Heart left ventricle (tissue), 16 donors: ENCODE measurements around the gene KIRREL3. TPM values are rescaled to one million over a fixed set of nuclear protein-coding genes. Genes with fewer than 3 reads are reported as not detected.

ENCODE experiments used
- ATAC-seq, 4 donors: fragments of 200-7000 bp; cut with Tn5 transposase; one replicate each; pipeline ENCODE4 v1.9.1; 2020 to 2022; ENCODE audit warnings: moderate library complexity in 4 of 4, mild to moderate bottlenecking in 3 of 4, moderate number of reproducible peaks in 1 of 4
- DNase-seq, 5 donors: peaks; one replicate each; pipeline ENCODE4 v3.0.0-alpha.2; 2020
- H3K27ac ChIP-seq, 12 donors: fragments of 200-600 bp; sonication (generic) in 4 of 12; one replicate each; pipeline versions ENCODE4 v1.5.0 to v1.8.0; 2016 to 2022; ENCODE audit warnings: mild to moderate bottlenecking in 2 of 12
- H3K27me3 ChIP-seq, 9 donors: fragments of 200-600 bp; sonication (generic) in 2 of 9; one replicate each; pipeline versions ENCODE4 v1.5.1 to v1.8.0; 2016 to 2022; ENCODE audit warnings: mild to moderate bottlenecking in 3 of 9
- H3K36me3 ChIP-seq, 9 donors: fragments of 200-600 bp; sonication (generic) in 2 of 9; one replicate each; pipeline versions ENCODE4 v1.5.0 to v1.8.0; 2018 to 2022; ENCODE audit warnings: mild to moderate bottlenecking in 2 of 9
- H3K4me1 ChIP-seq, 12 donors: fragments of 200-600 bp; sonication (generic) in 4 of 12; one replicate each; pipeline versions ENCODE4 v1.5.0 to v1.8.0; 2016 to 2022; ENCODE audit warnings: mild to moderate bottlenecking in 3 of 12
- H3K4me3 ChIP-seq, 12 donors: fragments of 200-600 bp; sonication (generic) in 4 of 12; one replicate each; pipeline versions ENCODE4 v1.5.0 to v1.8.0; 2017 to 2022; ENCODE audit warnings: mild to moderate bottlenecking in 9 of 12, moderate library complexity in 4 of 12
- H3K9me3 ChIP-seq, 12 donors: fragments of 200-600 bp; sonication (generic) in 4 of 12; one replicate each; pipeline versions ENCODE4 v1.5.0 to v1.8.0; 2016 to 2022; ENCODE audit warnings: mild to moderate bottlenecking in 1 of 12
- CTCF ChIP-seq, 12 donors: fragments of 200-600 bp; sonication (generic) in 4 of 12; IDR thresholded peaks; one replicate each; pipeline versions ENCODE4 v1.5.0 to v1.8.0; 2018 to 2022; ENCODE audit warnings: antibody characterized with exemption in 12 of 12, mild to moderate bottlenecking in 5 of 12
- POLR2A ChIP-seq, 2 donors: fragments of 450-650 bp; IDR thresholded peaks; one replicate each; pipeline ENCODE4 v1.6.1; 2017; ENCODE audit warnings: antibody characterized with exemption in 2 of 2, mild to moderate bottlenecking in 2 of 2, moderate library complexity in 2 of 2
- WGBS, 4 donors: extraction: QIAGEN DNeasy Blood & Tissue Kit in 2 of 4; methylation state at CpG; one replicate each; pipeline versions ENCODE4 v1.1.5 to v1.1.7; 2013 to 2018; 5-methylcytosine and 5-hydroxymethylcytosine counted together
- intact Hi-C, 10 donors: fragments of 100-400 bp; cut with DNase I; formaldehyde crosslinking; loops; one replicate each; pipeline versions ENCODE4 v1.11.1 to v1.14.2; 2022
- polyA plus RNA-seq, 2 donors: library from polyadenylated mRNA; stranded (reverse); fragments of 200-250 nt; gene quantifications; one replicate each; pipeline ENCODE4 v1.2.3, GENCODE V29; 2013
- total RNA-seq, 9 donors: library from RNA; depleted of rRNA in 2 of 9; stranded (reverse); fragments of >200 nt in 2 of 9; fragmentation: NEBNext Ultra II Directional in 3 of 9; extraction: Animal tissue kit (Norgen Biotek cat#: 25700) in 3 of 9; gene quantifications; one replicate each; pipeline versions ENCODE4 v1.1.0 to v1.2.4, GENCODE V29; 2016 to 2023
- donor health status: ischemic (EF 13 %, LVEDD 7.1; RV severe dilation, severe dysfunction).
- donor health status: healthy with polysubstance abuse.
- donor health status: DM: no; HTN: yes; CAD: no.
- donor health status: DM: no; HTN: no; CAD: no.
- donor health status: ischemic (EF 25% LVEDD 6.9; RV normal size, moderate dysfunction).
- donor health status: ischemic (EF 25% LVEDD 5.7; RV mildly dilated, moderate dysfunction).
- donor health status: healthy.
- donor health status: DM: yes; HTN: yes; CAD: no.
- donor health status: ischemic (EF 35%, LVEDD 5.7; RV mildly dilated, moderate dysfunction).
- donor health status: nonischemic (EF 11% LVEDD 7.7; RV severe dilation, severe dysfunction).
- donor health status: DM: yes; HTN: yes; CAD: no.
- donor health status: PGD.
- donor health status: ischemic (EF 29% LVEDD 5.4; RV normal size, mild dysfunction).
- donor health status: nonischemic (EF 23%, LVEDD 6.1; RV moderate dilation, normal function).

Gene KIRREL3
- total and polyA plus RNA-seq, 11 donors = 0.08 to 1.3 (median 0.27) TPM

- no peak overlapping the region for H3K4me3 ChIP-seq
- peaks cover 0 to 2% (median 0%) of the 10 kb centered on the region in 12 donors for H3K4me1 ChIP-seq
- no peak for TF ChIP-seq POLR2A (IDR thresholded peaks at IDR 0.05)
- TF ChIP-seq CTCF (IDR thresholded peaks at IDR 0.05) = no peak
- DNase-seq = no peak
- 76 to 84% (median 83%) methylated on average over 8 of the region's 8 CpGs for WGBS, 4 donors
- H3K27me3 ChIP-seq = peaks cover 0 to 35% (median 5%) of the 10 kb centered on the region in 9 donors
- intact Hi-C loops = no loop called here
- H3K36me3 ChIP-seq = no peaks in the 10 kb centered on the region
- ATAC-seq = no peak
- H3K9me3 ChIP-seq = no peaks in the 10 kb centered on the region
- H3K27ac ChIP-seq = no peak overlapping the region
These were observed 389.1 kb downstream of the KIRREL3 start for GRCh38 chr11:126611438-126611837.

- Histone ChIP-seq H3K27me3 (peaks cover 0 to 50% (median 6%) of the 10 kb centered on the region in 9 donors), H3K4me3 (no peak overlapping the region), H3K9me3 (no peaks in the 10 kb centered on the region), H3K36me3 (no peaks in the 10 kb centered on the region), H3K4me1 (peaks cover 0 to 2% (median 0%) of the 10 kb centered on the region in 12 donors), H3K27ac (no peak overlapping the region)
- DNase-seq (no peak), ATAC-seq (no peak)
- WGBS, 4 donors = 59 to 84% (median 72%) methylated on average over 1 of the region's 1 CpG
- intact Hi-C loops = loop anchor here (5.0 to 10.0 kb wide), 5 partner anchors 379 to 739 kb away; no protein-coding TSS in a partner anchor
- TF ChIP-seq CTCF (IDR thresholded peaks at IDR 0.05) (no peak), POLR2A (IDR thresholded peaks at IDR 0.05) (no peak)
These were observed 391.9 kb downstream of the KIRREL3 start for GRCh38 chr11:126608658-126609057.

- H3K27me3 ChIP-seq = peaks cover 0 to 57% (median 12%) of the 10 kb centered on the region in 9 donors
- H3K9me3 ChIP-seq = no peaks in the 10 kb centered on the region
- no peak overlapping the region for H3K27ac ChIP-seq
- peaks cover 0 to 2% (median 0%) of the 10 kb centered on the region in 12 donors for H3K4me1 ChIP-seq
- no peak overlapping the region for H3K4me3 ChIP-seq
- TF ChIP-seq POLR2A (IDR thresholded peaks at IDR 0.05) (no peak), CTCF (IDR thresholded peaks at IDR 0.05) (no peak)
- H3K36me3 ChIP-seq = no peaks in the 10 kb centered on the region
- intact Hi-C loops = loop anchor here (2.0 to 10.0 kb wide), 6 partner anchors 379 to 739 kb away; no protein-coding TSS in a partner anchor
- 51 to 58% (median 56%) methylated on average over 16 to 19 of the region's 19 CpGs for WGBS, 4 donors
- DNase-seq = no peak
- ATAC-seq = peak in 1 of 4 donors; percentile 7
These were observed 392.6 kb downstream of the KIRREL3 start for GRCh38 chr11:126607776-126608541.

GRCh38 chr11:126607374-126607773 is 393.2 kb downstream of the KIRREL3 start:
- ATAC-seq (peak in 3 of 4 donors; percentile 75 to 83 (median 80)), DNase-seq (peak in 4 of 5 donors; percentile 24 to 46 (median 32))
- H3K27ac ChIP-seq = no peak overlapping the region
- H3K36me3 ChIP-seq = no peaks in the 10 kb centered on the region
- peaks cover 0 to 58% (median 12%) of the 10 kb centered on the region in 9 donors for H3K27me3 ChIP-seq
- TF ChIP-seq POLR2A (IDR thresholded peaks at IDR 0.05) (no peak), CTCF (IDR thresholded peaks at IDR 0.05) (peak; percentile 35 to 68 (median 58))
- H3K9me3 ChIP-seq = no peaks in the 10 kb centered on the region
- H3K4me3 ChIP-seq = no peak overlapping the region
- H3K4me1 ChIP-seq = peaks cover 0 to 2% (median 0%) of the 10 kb centered on the region in 12 donors
- intact Hi-C loops = loop anchor here (2.0 to 10.0 kb wide), 6 partner anchors 380 to 740 kb away; no protein-coding TSS in a partner anchor
- 5 to 20% (median 10%) methylated on average over 8 of the region's 8 CpGs for WGBS, 4 donors
